ENCODE results near the gene MAP4. TPM values are rescaled to one million over a fixed set of nuclear protein-coding genes. Genes with fewer than 3 reads are reported as not detected.

Gene MAP4
- total RNA-seq, 1 experiment from 2014 or later: 140 TPM

DNA sequence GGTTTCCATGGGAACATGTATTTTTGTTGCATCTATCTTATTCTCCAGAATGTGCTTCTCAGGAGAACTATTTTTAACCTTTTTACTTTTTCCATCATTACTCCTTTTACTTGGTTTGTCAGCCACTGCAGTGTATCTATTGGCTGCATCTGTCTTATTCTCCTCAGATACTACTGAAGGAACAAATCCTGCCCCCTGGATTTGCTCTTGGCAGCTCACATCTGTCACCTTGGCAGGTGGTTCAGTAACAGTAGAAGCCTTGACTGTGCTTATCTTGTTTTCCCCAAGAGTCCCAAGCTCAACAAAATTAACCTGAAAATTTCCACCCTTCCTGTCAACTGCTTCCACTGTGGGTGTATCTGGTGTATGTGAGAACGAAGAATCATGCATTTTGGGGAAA, 106.0 kb downstream of the MAP4 start:
- H4K20me1 ChIP-seq (ENCODE audit: control insufficient read depth, insufficient read depth, insufficient read length): no peaks in the 10 kb centered on the region
- WGBS (ENCODE audit: extremely low coverage, insufficient read length, low lambda C conversion rate): no CpG with 5 or more reads among the region's 1 CpG

More for the DNA sequence above, 106.0 kb downstream of the MAP4 start:
- Histone ChIP-seq H2AFZ (ENCODE audit: low read length) (no peak overlapping the region), H3K79me1 (ENCODE audit: insufficient read depth, low read depth, low read length, poor library complexity, severe bottlenecking) (no peaks in the 10 kb centered on the region), H3K23me2 (ENCODE audit: insufficient read length, low read depth, low read length, poor library complexity, severe bottlenecking) (no peaks in the 10 kb centered on the region), H3K4ac (ENCODE audit: low read depth, low read length) (no peak overlapping the region), H2BK12ac (ENCODE audit: insufficient read length, low read depth, low read length) (no peak overlapping the region), H3K4me2 (ENCODE audit: insufficient read depth, insufficient read length, low read length) (no peak overlapping the region), H2BK15ac (ENCODE audit: low read depth, low read length) (no peak overlapping the region), H3K14ac (ENCODE audit: insufficient read depth, low read length) (no peak overlapping the region), H4K5ac (ENCODE audit: insufficient read length, low read depth, low read length) (no peak overlapping the region), H3K23ac (ENCODE audit: insufficient read length, low read depth, low read length) (no peak overlapping the region), H3K79me2 (ENCODE audit: insufficient read depth, low read length) (no peaks in the 10 kb centered on the region), H3K18ac (ENCODE audit: insufficient read length, low read depth, low read length) (no peak overlapping the region), H2BK5ac (ENCODE audit: insufficient read length, low read length) (no peak overlapping the region), H4K91ac (ENCODE audit: insufficient read length, low read depth, low read length) (no peak overlapping the region), H3K56ac (ENCODE audit: insufficient read length, low read depth, low read length) (no peak overlapping the region), H2BK120ac (ENCODE audit: low read depth, low read length, poor library complexity, severe bottlenecking) (no peak overlapping the region), H4K8ac (replicated peaks; ENCODE audit: insufficient read length, low read depth, low read length) (no peak overlapping the region), H3K9ac (ENCODE audit: extremely low read depth, insufficient read length, low read length) (no peak overlapping the region), H3K27me3 (ENCODE audit: insufficient read depth, low read length) (no peaks in the 10 kb centered on the region), H2AK5ac (ENCODE audit: insufficient read length, low read length) (no peak overlapping the region), H3K27ac (ENCODE audit: insufficient read length, low read depth, low read length) (no peak overlapping the region), H3T11ph (ENCODE audit: low read length) (no peak overlapping the region), H3K4me1 (ENCODE audit: insufficient read depth, low read length) (no peaks in the 10 kb centered on the region), H2BK20ac (ENCODE audit: low read depth, low read length, poor library complexity, severe bottlenecking) (no peak overlapping the region), H3K9me3 (ENCODE audit: control insufficient read depth, low read depth, low read length) (no peaks in the 10 kb centered on the region)
- H3K4me1 Mint-ChIP-seq: peaks cover 15 to 24% of the 10 kb centered on the region in 2 experiments
- H3K36me3 Mint-ChIP-seq (ENCODE audit: insufficient read depth in 1 of 3, low read depth in 3 of 3): peaks cover 13 to 50% (median 33%) of the 10 kb centered on the region in 3 experiments; a peak in 6 of 7 replicates
- H3K4me3 Mint-ChIP-seq: no peak overlapping the region
- no peak for DNase-seq
- TF ChIP-seq, protein P1, sequence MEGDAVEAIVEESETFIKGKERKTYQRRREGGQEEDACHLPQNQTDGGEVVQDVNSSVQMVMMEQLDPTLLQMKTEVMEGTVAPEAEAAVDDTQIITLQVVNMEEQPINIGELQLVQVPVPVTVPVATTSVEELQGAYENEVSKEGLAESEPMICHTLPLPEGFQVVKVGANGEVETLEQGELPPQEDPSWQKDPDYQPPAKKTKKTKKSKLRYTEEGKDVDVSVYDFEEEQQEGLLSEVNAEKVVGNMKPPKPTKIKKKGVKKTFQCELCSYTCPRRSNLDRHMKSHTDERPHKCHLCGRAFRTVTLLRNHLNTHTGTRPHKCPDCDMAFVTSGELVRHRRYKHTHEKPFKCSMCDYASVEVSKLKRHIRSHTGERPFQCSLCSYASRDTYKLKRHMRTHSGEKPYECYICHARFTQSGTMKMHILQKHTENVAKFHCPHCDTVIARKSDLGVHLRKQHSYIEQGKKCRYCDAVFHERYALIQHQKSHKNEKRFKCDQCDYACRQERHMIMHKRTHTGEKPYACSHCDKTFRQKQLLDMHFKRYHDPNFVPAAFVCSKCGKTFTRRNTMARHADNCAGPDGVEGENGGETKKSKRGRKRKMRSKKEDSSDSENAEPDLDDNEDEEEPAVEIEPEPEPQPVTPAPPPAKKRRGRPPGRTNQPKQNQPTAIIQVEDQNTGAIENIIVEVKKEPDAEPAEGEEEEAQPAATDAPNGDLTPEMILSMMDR (conservative IDR thresholded peaks at IDR 0.05): no peak
- H3K9me3 Mint-ChIP-seq: no peaks in the 10 kb centered on the region
- no peak overlapping the region for H3K27ac Mint-ChIP-seq
- H3K27me3 Mint-ChIP-seq (ENCODE audit: low read depth): no peaks in the 10 kb centered on the region

Measured in H9 (cell line).